ENCODE results near the gene CALHM2. TPM values are rescaled to one million over a fixed set of nuclear protein-coding genes. Genes with fewer than 3 reads are reported as not detected.

The CALHM2 gene
- total RNA-seq, 1 experiment from 2014 or later, result 1.9 TPM

DNA sequence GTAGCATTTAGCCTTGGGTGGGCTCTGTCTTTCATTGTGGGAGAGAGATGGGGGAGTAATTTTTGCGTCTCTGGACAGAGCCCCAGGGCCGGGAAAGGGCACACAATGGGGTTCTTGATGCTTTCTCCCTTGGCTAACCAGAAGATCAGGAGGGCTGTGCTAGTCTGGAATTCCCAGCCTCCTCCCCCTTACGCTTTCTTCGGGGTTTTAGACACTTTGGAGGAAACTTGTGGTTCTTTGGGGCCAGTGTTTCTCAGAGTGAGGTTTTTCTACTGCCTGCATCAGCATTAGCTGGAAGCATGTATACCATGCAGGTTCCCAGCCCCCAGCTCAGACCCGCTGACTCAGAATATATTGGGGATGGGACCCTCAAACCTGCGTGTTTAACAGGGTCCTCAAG, 48.3 kb upstream of the CALHM2 start:
- ChIA-PET POLR2A (interaction anchor here (0.5 kb wide), 1 partner anchor 59 kb away, joined by 3 read pairs; no protein-coding TSS in a partner anchor), CTCF (interaction anchor here (1.0 to 1.5 kb wide), 4 partner anchors 8 to 92 kb away, joined by 3 to 5 read pairs (median 4); no protein-coding TSS in a partner anchor)
- Mint-ChIP-seq H3K4me3 (no peak overlapping the region), H3K27me3 (ENCODE audit: low read depth) (peaks cover 35% of the 10 kb centered on the region), H3K36me3 (no peaks in the 10 kb centered on the region), H3K9me3 (no peaks in the 10 kb centered on the region), H3K4me1 (0 out of 2 replicates have a peak, but pooled peaks cover 4% of the 10 kb centered on the region), H3K27ac (no peak overlapping the region)
- no peak for ATAC-seq
- no peak for TF ChIP-seq GTF2I (CRISPR knock-in tag; conservative IDR thresholded peaks at IDR 0.05)
- no peak for TF ChIP-seq JUN (CRISPR knock-in tag; IDR thresholded peaks at IDR 0.05)
- TF ChIP-seq, protein P1, sequence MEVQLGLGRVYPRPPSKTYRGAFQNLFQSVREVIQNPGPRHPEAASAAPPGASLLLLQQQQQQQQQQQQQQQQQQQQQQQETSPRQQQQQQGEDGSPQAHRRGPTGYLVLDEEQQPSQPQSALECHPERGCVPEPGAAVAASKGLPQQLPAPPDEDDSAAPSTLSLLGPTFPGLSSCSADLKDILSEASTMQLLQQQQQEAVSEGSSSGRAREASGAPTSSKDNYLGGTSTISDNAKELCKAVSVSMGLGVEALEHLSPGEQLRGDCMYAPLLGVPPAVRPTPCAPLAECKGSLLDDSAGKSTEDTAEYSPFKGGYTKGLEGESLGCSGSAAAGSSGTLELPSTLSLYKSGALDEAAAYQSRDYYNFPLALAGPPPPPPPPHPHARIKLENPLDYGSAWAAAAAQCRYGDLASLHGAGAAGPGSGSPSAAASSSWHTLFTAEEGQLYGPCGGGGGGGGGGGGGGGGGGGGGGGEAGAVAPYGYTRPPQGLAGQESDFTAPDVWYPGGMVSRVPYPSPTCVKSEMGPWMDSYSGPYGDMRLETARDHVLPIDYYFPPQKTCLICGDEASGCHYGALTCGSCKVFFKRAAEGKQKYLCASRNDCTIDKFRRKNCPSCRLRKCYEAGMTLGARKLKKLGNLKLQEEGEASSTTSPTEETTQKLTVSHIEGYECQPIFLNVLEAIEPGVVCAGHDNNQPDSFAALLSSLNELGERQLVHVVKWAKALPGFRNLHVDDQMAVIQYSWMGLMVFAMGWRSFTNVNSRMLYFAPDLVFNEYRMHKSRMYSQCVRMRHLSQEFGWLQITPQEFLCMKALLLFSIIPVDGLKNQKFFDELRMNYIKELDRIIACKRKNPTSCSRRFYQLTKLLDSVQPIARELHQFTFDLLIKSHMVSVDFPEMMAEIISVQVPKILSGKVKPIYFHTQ (CRISPR knock-in tag; IDR thresholded peaks at IDR 0.05), result no peak
- TF ChIP-seq ARID4B (CRISPR knock-in tag; IDR thresholded peaks at IDR 0.05; ENCODE audit: borderline replicate concordance), result no peak
- no peak for TF ChIP-seq ZNF512 (CRISPR knock-in tag; IDR thresholded peaks at IDR 0.05; ENCODE audit: borderline replicate concordance)
- TF ChIP-seq TEAD1 (CRISPR knock-in tag; IDR thresholded peaks at IDR 0.05), result no peak
- TF ChIP-seq ATF2 (CRISPR knock-in tag; IDR thresholded peaks at IDR 0.05; ENCODE audit: borderline replicate concordance, low read depth), result no peak
- no peak for TF ChIP-seq FOXJ3 (CRISPR knock-in tag; IDR thresholded peaks at IDR 0.05; ENCODE audit: borderline replicate concordance)
- TF ChIP-seq, protein P2, sequence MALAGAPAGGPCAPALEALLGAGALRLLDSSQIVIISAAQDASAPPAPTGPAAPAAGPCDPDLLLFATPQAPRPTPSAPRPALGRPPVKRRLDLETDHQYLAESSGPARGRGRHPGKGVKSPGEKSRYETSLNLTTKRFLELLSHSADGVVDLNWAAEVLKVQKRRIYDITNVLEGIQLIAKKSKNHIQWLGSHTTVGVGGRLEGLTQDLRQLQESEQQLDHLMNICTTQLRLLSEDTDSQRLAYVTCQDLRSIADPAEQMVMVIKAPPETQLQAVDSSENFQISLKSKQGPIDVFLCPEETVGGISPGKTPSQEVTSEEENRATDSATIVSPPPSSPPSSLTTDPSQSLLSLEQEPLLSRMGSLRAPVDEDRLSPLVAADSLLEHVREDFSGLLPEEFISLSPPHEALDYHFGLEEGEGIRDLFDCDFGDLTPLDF (CRISPR knock-in tag; IDR thresholded peaks at IDR 0.05), result no peak
- no peak for DNase-seq (ENCODE audit: low spot score)

- Mint-ChIP-seq H3K4me1 (0 out of 2 replicates have a peak, but pooled peaks cover 4% of the 10 kb centered on the region), H3K27ac (no peak overlapping the region), H3K4me3 (no peak overlapping the region), H3K36me3 (no peaks in the 10 kb centered on the region), H3K9me3 (no peaks in the 10 kb centered on the region), H3K27me3 (ENCODE audit: low read depth) (peaks cover 41% of the 10 kb centered on the region)
- peak; percentile 38; the same call in 1 of the 2 replicates for ATAC-seq
- no peak for DNase-seq (ENCODE audit: low spot score)
- CTCF ChIA-PET, result interaction anchor here (0.7 to 1.4 kb wide), 3 partner anchors 55 to 93 kb away, joined by 3 to 5 read pairs (median 4); no protein-coding TSS in a partner anchor
- POLR2A ChIA-PET, result no interaction called here
- TF ChIP-seq, protein P3, sequence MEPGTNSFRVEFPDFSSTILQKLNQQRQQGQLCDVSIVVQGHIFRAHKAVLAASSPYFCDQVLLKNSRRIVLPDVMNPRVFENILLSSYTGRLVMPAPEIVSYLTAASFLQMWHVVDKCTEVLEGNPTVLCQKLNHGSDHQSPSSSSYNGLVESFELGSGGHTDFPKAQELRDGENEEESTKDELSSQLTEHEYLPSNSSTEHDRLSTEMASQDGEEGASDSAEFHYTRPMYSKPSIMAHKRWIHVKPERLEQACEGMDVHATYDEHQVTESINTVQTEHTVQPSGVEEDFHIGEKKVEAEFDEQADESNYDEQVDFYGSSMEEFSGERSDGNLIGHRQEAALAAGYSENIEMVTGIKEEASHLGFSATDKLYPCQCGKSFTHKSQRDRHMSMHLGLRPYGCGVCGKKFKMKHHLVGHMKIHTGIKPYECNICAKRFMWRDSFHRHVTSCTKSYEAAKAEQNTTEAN (CRISPR knock-in tag; IDR thresholded peaks at IDR 0.05), result no peak
- no peak for TF ChIP-seq TEAD1 (CRISPR knock-in tag; IDR thresholded peaks at IDR 0.05)
- no peak for TF ChIP-seq ZNF425 (CRISPR knock-in tag; conservative IDR thresholded peaks at IDR 0.05)
- TF ChIP-seq FOXP1 (CRISPR knock-in tag; IDR thresholded peaks at IDR 0.05; ENCODE audit: borderline replicate concordance), result no peak
- no peak for TF ChIP-seq IRF2 (CRISPR knock-in tag; IDR thresholded peaks at IDR 0.05; ENCODE audit: borderline replicate concordance, low read depth)
- TF ChIP-seq HMGXB4 (CRISPR knock-in tag; IDR thresholded peaks at IDR 0.05), result no peak
- no peak for TF ChIP-seq ZNF416 (CRISPR knock-in tag; IDR thresholded peaks at IDR 0.05)
- no peak for TF ChIP-seq JUN (CRISPR knock-in tag; IDR thresholded peaks at IDR 0.05)
- no peak for TF ChIP-seq GTF2I (CRISPR knock-in tag; conservative IDR thresholded peaks at IDR 0.05)
Observed at GRCh38 chr10:103499881-103500280, 47.7 kb upstream of the CALHM2 start.
